Panc1 (cell line): Measurements from ENCODE around the gene RSPH1. TPM values are rescaled to one million over a fixed set of nuclear protein-coding genes. Genes with fewer than 3 reads are reported as not detected.

Source experiments
- ATAC-seq: fragments of 200-7000 bp; cut with Tn5 transposase; 2 replicates; pipeline ENCODE4 v1.9.1; 2020; ENCODE audit warnings: mild to moderate bottlenecking, moderate library complexity
- BruUV-seq: library from RNA; stranded (reverse); fragments of 400-500 nt; replicated peaks from 2 replicates; lab custom pipeline; 2021; lab: Mats Ljungman, UMichigan
- CTCF ChIA-PET: fragments of 300-600 bp; sonication (Branson Sonifier 250); formaldehyde crosslinking; loops from one replicate; lab custom pipeline; 2022; ENCODE audit warnings: antibody characterized with exemption; lab: Charles Lee
- POLR2A ChIA-PET: fragments of 300-600 bp; sonication (Branson Sonifier 250); formaldehyde crosslinking; loops from one replicate; lab custom pipeline; 2022; ENCODE audit warnings: antibody characterized with exemption; lab: Charles Lee
- DNase-seq: peaks from one replicate; pipeline ENCODE4 v3.0.0-alpha.2; 2010; ENCODE audit warnings: low read depth, low spot score
- H3K27ac ChIP-seq: 2 replicates; pipeline ENCODE4 v1.5.1; 2011; ENCODE audit warnings: mild to moderate bottlenecking, low read length, inconsistent platforms
- H3K27me3 ChIP-seq: fragments of 200-500 bp; sonication (Bioruptor generic); 2 replicates; pipeline ENCODE4 v1.6.0; 2014; ENCODE audit warnings: low read length, inconsistent platforms; ENCODE audit not compliant: control insufficient read depth, insufficient read depth
- H3K36me3 ChIP-seq: fragments of 200-500 bp; sonication (Bioruptor generic); 2 replicates; pipeline ENCODE4 v1.5.1; 2014; ENCODE audit warnings: inconsistent platforms, mild to moderate bottlenecking, low read length, moderate library complexity; ENCODE audit not compliant: control insufficient read depth, insufficient read depth
- H3K4me1 ChIP-seq: 2 replicates; pipeline ENCODE4 v1.5.1; 2011; ENCODE audit warnings: inconsistent platforms, mild to moderate bottlenecking, low read length, moderate library complexity; ENCODE audit not compliant: control insufficient read depth, insufficient read depth
- H3K4me3 ChIP-seq, 2 experiments: 2 replicates each; pipeline ENCODE4 v1.5.1; 2011 to 2012; ENCODE audit warnings: low read depth in 2 of 2, low read length in 2 of 2, mild to moderate bottlenecking in 2 of 2, inconsistent platforms in 1 of 2, moderate library complexity in 1 of 2
- H3K9me3 ChIP-seq: fragments of 200-500 bp; sonication (Bioruptor generic); 2 replicates; pipeline ENCODE4 v1.5.1; 2014; ENCODE audit warnings: low read depth, mild to moderate bottlenecking, inconsistent platforms, low read length, moderate library complexity; ENCODE audit not compliant: control insufficient read depth, insufficient read depth
- POLR2AphosphoS5 ChIP-seq: IDR thresholded peaks from 2 replicates; pipeline ENCODE4 v1.6.1; 2012; ENCODE audit warnings: mild to moderate bottlenecking, low read depth, low read length, moderate library complexity
- SIN3A ChIP-seq: IDR thresholded peaks from 2 replicates; pipeline ENCODE4 v1.6.1; 2012; ENCODE audit warnings: low read depth, mild to moderate bottlenecking, low read length, moderate library complexity, borderline replicate concordance; ENCODE audit not compliant: insufficient read depth
- TCF7L2 ChIP-seq: IDR thresholded peaks from 2 replicates; pipeline ENCODE4 v1.6.1; 2011; ENCODE audit warnings: mild to moderate bottlenecking, low read depth, low read length, inconsistent platforms
- in situ Hi-C: cut with HindIII; loops from 2 replicates; pipeline ENCODE4 v1.10.0; 2016; ENCODE audit warnings: low sequenced_read_pairs, low pct_unique_long_range_greater_than_20kb
- intact Hi-C: fragments of 100-400 bp; cut with micrococcal nuclease; formaldehyde crosslinking; loops from one replicate; pipeline ENCODE4 v1.10.0; 2022; ENCODE audit not compliant: unreplicated experiment
- total RNA-seq: library from RNA; stranded (reverse); gene quantifications from one replicate; pipeline ENCODE4 v1.2.1, GENCODE V29; 2021; ENCODE audit not compliant: unreplicated experiment
- TF ChIP-seq, protein P1 (sequence below): fragments of 450-650 bp; IDR thresholded peaks from 2 replicates; pipeline ENCODE4 v1.5.1; 2017; ENCODE audit warnings: mild to moderate bottlenecking
- TF ChIP-seq, protein P2 (sequence below), 2 experiments: IDR thresholded peaks; 2 replicates each; pipeline ENCODE4 v1.6.1; 2011 to 2012; ENCODE audit warnings: low read depth in 2 of 2, control low read depth in 1 of 2, low read length in 1 of 2, mild to moderate bottlenecking in 1 of 2, moderate library complexity in 1 of 2; ENCODE audit not compliant: insufficient read depth in 1 of 2

RSPH1 gene
- total RNA-seq, 1 experiment from 2014 or later, result 0.46 TPM

DNA sequence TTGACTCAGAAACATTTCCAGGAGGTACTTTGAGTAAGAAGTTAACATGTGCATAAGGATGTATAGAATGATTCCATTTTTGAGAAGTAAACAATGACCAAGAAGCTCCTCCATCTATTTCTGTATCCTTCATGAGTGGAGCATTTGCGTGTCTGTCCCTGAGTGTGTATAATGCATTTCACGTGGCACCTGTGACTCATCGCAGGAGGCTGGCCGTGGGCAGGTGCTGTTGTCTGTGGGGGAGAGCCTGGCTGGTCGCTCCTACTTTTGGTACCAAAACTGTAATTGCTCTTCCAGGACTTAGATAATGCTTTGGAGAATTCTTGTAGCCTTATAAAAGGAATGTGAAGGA, 34.1 kb upstream of the RSPH1 start:
- H3K36me3 ChIP-seq, result no peaks in the 10 kb centered on the region
- no peaks in the 10 kb centered on the region for H3K27me3 ChIP-seq
- ATAC-seq (no peak), DNase-seq (no peak)
- no peaks in the 10 kb centered on the region for H3K4me1 ChIP-seq
- ChIA-PET POLR2A (no interaction called here), CTCF (no interaction called here)
- BruUV-seq, result no TSS peak
- TF ChIP-seq, protein P1, sequence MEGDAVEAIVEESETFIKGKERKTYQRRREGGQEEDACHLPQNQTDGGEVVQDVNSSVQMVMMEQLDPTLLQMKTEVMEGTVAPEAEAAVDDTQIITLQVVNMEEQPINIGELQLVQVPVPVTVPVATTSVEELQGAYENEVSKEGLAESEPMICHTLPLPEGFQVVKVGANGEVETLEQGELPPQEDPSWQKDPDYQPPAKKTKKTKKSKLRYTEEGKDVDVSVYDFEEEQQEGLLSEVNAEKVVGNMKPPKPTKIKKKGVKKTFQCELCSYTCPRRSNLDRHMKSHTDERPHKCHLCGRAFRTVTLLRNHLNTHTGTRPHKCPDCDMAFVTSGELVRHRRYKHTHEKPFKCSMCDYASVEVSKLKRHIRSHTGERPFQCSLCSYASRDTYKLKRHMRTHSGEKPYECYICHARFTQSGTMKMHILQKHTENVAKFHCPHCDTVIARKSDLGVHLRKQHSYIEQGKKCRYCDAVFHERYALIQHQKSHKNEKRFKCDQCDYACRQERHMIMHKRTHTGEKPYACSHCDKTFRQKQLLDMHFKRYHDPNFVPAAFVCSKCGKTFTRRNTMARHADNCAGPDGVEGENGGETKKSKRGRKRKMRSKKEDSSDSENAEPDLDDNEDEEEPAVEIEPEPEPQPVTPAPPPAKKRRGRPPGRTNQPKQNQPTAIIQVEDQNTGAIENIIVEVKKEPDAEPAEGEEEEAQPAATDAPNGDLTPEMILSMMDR, result no peak
- TF ChIP-seq POLR2AphosphoS5 (no peak), TCF7L2 (no peak), SIN3A (no peak)
- TF ChIP-seq, protein P2, sequence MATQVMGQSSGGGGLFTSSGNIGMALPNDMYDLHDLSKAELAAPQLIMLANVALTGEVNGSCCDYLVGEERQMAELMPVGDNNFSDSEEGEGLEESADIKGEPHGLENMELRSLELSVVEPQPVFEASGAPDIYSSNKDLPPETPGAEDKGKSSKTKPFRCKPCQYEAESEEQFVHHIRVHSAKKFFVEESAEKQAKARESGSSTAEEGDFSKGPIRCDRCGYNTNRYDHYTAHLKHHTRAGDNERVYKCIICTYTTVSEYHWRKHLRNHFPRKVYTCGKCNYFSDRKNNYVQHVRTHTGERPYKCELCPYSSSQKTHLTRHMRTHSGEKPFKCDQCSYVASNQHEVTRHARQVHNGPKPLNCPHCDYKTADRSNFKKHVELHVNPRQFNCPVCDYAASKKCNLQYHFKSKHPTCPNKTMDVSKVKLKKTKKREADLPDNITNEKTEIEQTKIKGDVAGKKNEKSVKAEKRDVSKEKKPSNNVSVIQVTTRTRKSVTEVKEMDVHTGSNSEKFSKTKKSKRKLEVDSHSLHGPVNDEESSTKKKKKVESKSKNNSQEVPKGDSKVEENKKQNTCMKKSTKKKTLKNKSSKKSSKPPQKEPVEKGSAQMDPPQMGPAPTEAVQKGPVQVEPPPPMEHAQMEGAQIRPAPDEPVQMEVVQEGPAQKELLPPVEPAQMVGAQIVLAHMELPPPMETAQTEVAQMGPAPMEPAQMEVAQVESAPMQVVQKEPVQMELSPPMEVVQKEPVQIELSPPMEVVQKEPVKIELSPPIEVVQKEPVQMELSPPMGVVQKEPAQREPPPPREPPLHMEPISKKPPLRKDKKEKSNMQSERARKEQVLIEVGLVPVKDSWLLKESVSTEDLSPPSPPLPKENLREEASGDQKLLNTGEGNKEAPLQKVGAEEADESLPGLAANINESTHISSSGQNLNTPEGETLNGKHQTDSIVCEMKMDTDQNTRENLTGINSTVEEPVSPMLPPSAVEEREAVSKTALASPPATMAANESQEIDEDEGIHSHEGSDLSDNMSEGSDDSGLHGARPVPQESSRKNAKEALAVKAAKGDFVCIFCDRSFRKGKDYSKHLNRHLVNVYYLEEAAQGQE (IDR thresholded peaks at IDR 0.05; ENCODE audit: insufficient read depth in 1 of 2, low read depth in 2 of 2, low read length in 1 of 2), result no peak
- no peak overlapping the region for H3K4me3 ChIP-seq
- in situ Hi-C loops (no loop called here), intact Hi-C loops (no loop called here)
- H3K27ac ChIP-seq, result no peak overlapping the region
- no peaks in the 10 kb centered on the region for H3K9me3 ChIP-seq

DNA sequence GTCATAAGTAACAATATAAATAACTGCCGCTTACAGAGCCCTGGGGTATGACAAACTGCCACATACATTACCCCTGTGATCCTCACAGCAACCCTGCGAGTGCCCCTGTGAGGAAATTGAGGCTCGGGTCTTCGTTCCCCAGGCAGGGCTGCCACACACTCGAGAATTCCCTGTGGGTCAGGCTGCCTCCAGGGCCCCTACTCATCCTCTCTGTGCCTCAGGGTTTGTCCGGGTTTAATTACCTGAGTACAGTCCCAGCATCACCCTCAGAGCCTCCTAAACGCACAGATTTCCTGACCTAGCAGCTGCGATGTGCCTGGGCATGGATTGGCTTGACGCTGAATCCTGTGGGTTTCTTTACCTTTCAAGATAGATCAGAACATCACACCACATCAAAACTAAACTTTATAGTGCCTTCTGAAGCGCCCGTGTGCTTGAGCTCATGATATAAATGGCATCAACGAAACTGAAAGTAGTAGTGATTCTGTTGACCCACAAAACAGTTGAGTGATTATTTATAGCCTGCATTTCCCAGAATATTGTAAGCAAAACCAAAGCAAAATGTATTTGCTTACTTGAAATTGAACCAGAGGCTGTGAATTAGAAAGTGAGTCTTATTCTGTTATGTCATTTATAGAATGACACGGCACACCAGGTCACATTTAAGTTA, 31.6 kb upstream of the RSPH1 start:
- no peak overlapping the region for H3K27ac ChIP-seq
- no peak overlapping the region for H3K4me3 ChIP-seq
- DNase-seq (no peak), ATAC-seq (no peak)
- no peaks in the 10 kb centered on the region for H3K36me3 ChIP-seq
- in situ Hi-C loops, result no loop called here
- CTCF ChIA-PET, result no interaction called here
- BruUV-seq, result no TSS peak
- no peaks in the 10 kb centered on the region for H3K27me3 ChIP-seq
- POLR2A ChIA-PET, result no interaction called here
- no peaks in the 10 kb centered on the region for H3K4me1 ChIP-seq
- TF ChIP-seq TCF7L2 (no peak), SIN3A (no peak), POLR2AphosphoS5 (no peak)
- TF ChIP-seq, protein P2 (IDR thresholded peaks at IDR 0.05; ENCODE audit: insufficient read depth in 1 of 2, low read depth in 2 of 2, low read length in 1 of 2), result no peak
- intact Hi-C loops, result no loop called here
- no peaks in the 10 kb centered on the region for H3K9me3 ChIP-seq
